ENCODE measurements around the gene MACROD2. TPM values are rescaled to one million over a fixed set of nuclear protein-coding genes. Genes with fewer than 3 reads are reported as not detected.

Gene MACROD2
- total and polyA plus RNA-seq, 2 experiments from 2014 or later = 2.8 to 4.3 TPM

DNA sequence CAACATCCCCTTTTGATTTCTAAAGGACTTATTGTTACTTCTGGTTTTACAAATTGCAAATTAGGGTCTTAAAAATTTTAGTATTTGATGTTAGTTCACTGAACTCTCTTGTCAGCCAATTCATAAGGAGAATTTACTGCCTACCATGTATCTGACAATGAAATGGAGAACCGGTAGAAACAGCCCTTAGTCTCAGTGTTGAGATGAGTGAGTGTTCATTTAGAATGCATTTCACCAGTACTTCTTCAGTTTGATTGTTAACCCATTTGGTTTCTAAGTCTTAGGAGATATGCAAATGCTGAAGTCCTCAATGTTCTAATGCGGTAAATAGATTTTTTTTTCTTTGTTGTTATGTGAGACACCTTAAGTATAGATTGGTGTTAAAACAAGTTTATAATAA is 958.4 kb downstream of the MACROD2 start:
- Histone ChIP-seq H3K9me2 (ENCODE audit: insufficient read depth) (peaks cover 16% of the 10 kb centered on the region), H2AFZ (no peak overlapping the region), H3K79me2 (replicated peaks; ENCODE audit: insufficient read depth) (no peaks in the 10 kb centered on the region), H3K4me1 (ENCODE audit: insufficient read depth) (peaks cover 11% of the 10 kb centered on the region), H3K4me2 (no peak overlapping the region), H3K27me3 (ENCODE audit: insufficient read depth) (no peaks in the 10 kb centered on the region), H3K36me3 (ENCODE audit: insufficient read depth) (no peaks in the 10 kb centered on the region), H3K27ac (ENCODE audit: low read depth) (no peak overlapping the region), H3K4me3 (no peak overlapping the region), H3F3A (replicated peaks; ENCODE audit: low read depth) (no peaks in the 10 kb centered on the region), H4K20me1 (replicated peaks; ENCODE audit: insufficient read depth) (no peaks in the 10 kb centered on the region)
- TF ChIP-seq ZNF331 (CRISPR knock-in tag; IDR thresholded peaks at IDR 0.05; ENCODE audit: low read depth) = no peak
- no peak for TF ChIP-seq JUNB (IDR thresholded peaks at IDR 0.05; ENCODE audit: unreplicated experiment)
- no peak for TF ChIP-seq EZH2 (IDR thresholded peaks at IDR 0.05; ENCODE audit: low read depth, unreplicated experiment)
- TF ChIP-seq POLR2AphosphoS5 (IDR thresholded peaks at IDR 0.05; ENCODE audit: low read depth) = no peak
- TF ChIP-seq, protein P1, sequence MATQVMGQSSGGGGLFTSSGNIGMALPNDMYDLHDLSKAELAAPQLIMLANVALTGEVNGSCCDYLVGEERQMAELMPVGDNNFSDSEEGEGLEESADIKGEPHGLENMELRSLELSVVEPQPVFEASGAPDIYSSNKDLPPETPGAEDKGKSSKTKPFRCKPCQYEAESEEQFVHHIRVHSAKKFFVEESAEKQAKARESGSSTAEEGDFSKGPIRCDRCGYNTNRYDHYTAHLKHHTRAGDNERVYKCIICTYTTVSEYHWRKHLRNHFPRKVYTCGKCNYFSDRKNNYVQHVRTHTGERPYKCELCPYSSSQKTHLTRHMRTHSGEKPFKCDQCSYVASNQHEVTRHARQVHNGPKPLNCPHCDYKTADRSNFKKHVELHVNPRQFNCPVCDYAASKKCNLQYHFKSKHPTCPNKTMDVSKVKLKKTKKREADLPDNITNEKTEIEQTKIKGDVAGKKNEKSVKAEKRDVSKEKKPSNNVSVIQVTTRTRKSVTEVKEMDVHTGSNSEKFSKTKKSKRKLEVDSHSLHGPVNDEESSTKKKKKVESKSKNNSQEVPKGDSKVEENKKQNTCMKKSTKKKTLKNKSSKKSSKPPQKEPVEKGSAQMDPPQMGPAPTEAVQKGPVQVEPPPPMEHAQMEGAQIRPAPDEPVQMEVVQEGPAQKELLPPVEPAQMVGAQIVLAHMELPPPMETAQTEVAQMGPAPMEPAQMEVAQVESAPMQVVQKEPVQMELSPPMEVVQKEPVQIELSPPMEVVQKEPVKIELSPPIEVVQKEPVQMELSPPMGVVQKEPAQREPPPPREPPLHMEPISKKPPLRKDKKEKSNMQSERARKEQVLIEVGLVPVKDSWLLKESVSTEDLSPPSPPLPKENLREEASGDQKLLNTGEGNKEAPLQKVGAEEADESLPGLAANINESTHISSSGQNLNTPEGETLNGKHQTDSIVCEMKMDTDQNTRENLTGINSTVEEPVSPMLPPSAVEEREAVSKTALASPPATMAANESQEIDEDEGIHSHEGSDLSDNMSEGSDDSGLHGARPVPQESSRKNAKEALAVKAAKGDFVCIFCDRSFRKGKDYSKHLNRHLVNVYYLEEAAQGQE (IDR thresholded peaks at IDR 0.05; ENCODE audit: unreplicated experiment) = no peak
- TF ChIP-seq, protein P2, sequence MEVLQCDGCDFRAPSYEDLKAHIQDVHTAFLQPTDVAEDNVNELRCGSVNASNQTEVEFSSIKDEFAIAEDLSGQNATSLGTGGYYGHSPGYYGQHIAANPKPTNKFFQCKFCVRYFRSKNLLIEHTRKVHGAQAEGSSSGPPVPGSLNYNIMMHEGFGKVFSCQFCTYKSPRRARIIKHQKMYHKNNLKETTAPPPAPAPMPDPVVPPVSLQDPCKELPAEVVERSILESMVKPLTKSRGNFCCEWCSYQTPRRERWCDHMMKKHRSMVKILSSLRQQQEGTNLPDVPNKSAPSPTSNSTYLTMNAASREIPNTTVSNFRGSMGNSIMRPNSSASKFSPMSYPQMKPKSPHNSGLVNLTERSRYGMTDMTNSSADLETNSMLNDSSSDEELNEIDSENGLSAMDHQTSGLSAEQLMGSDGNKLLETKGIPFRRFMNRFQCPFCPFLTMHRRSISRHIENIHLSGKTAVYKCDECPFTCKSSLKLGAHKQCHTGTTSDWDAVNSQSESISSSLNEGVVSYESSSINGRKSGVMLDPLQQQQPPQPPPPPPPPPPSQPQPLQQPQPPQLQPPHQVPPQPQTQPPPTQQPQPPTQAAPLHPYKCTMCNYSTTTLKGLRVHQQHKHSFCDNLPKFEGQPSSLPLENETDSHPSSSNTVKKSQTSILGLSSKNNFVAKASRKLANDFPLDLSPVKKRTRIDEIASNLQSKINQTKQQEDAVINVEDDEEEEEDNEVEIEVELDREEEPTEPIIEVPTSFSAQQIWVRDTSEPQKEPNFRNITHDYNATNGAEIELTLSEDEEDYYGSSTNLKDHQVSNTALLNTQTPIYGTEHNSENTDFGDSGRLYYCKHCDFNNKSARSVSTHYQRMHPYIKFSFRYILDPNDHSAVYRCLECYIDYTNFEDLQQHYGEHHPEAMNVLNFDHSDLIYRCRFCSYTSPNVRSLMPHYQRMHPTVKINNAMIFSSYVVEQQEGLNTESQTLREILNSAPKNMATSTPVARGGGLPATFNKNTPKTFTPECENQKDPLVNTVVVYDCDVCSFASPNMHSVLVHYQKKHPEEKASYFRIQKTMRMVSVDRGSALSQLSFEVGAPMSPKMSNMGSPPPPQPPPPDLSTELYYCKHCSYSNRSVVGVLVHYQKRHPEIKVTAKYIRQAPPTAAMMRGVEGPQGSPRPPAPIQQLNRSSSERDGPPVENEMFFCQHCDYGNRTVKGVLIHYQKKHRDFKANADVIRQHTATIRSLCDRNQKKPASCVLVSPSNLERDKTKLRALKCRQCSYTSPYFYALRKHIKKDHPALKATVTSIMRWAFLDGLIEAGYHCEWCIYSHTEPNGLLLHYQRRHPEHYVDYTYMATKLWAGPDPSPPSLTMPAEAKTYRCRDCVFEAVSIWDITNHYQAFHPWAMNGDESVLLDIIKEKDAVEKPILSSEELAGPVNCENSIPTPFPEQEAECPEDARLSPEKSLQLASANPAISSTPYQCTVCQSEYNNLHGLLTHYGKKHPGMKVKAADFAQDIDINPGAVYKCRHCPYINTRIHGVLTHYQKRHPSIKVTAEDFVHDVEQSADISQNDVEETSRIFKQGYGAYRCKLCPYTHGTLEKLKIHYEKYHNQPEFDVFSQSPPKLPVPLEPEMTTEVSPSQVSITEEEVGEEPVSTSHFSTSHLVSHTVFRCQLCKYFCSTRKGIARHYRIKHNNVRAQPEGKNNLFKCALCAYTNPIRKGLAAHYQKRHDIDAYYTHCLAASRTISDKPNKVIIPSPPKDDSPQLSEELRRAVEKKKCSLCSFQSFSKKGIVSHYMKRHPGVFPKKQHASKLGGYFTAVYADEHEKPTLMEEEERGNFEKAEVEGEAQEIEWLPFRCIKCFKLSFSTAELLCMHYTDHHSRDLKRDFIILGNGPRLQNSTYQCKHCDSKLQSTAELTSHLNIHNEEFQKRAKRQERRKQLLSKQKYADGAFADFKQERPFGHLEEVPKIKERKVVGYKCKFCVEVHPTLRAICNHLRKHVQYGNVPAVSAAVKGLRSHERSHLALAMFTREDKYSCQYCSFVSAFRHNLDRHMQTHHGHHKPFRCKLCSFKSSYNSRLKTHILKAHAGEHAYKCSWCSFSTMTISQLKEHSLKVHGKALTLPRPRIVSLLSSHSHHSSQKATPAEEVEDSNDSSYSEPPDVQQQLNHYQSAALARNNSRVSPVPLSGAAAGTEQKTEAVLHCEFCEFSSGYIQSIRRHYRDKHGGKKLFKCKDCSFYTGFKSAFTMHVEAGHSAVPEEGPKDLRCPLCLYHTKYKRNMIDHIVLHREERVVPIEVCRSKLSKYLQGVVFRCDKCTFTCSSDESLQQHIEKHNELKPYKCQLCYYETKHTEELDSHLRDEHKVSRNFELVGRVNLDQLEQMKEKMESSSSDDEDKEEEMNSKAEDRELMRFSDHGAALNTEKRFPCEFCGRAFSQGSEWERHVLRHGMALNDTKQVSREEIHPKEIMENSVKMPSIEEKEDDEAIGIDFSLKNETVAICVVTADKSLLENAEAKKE (CRISPR knock-in tag; IDR thresholded peaks at IDR 0.05) = no peak
- TF ChIP-seq NANOG (IDR thresholded peaks at IDR 0.05; ENCODE audit: borderline replicate concordance) = no peak
- TF ChIP-seq CREB1 (CRISPR knock-in tag; IDR thresholded peaks at IDR 0.05; ENCODE audit: low read depth) = no peak
- Mint-ChIP-seq H3K4me3 (no peak overlapping the region), H3K4me1 (peaks cover 43% of the 10 kb centered on the region), H3K27ac (no peak overlapping the region), H3K27me3 (ENCODE audit: insufficient read depth, low read depth, poor library complexity) (peaks cover 3% of the 10 kb centered on the region), H3K36me3 (ENCODE audit: low read depth) (no peaks in the 10 kb centered on the region), H3K9me3 (no peaks in the 10 kb centered on the region; the same call in 2 of the 3 replicates)
- ATAC-seq = no peak
- no peak for DNase-seq (ENCODE audit: low spot score)

Measured in GM23338 (cell line).